ENCODE measurements around the gene MYRFL.
A peak's percentile ranks its signal among the peaks of the same experiment; 100 is the strongest.

- TF ChIP-seq EZH2 (IDR thresholded peaks at IDR 0.05; ENCODE audit: borderline replicate concordance, low read length) (no peak), CTCF (IDR thresholded peaks at IDR 0.05; ENCODE audit: low read length) (peak; percentile 85)
Observed at GRCh38 chr12:69779928-69780327, 45.1 kb upstream of the MYRFL start.

Measured in OCI-LY1 (cell line).